Measurements from ENCODE around the gene FAM168B.

GRCh38 chr2:131006561-131006960 lies 86.7 kb downstream of the FAM168B start:
- TF ChIP-seq CTCF (IDR thresholded peaks at IDR 0.05) (no peak), POLR2A (IDR thresholded peaks at IDR 0.05) (no peak)

Data from testis (tissue), 2 donors.